WTC11 (cell line): ENCODE measurements around the gene FYCO1.

Experiments used
- CREB1 ChIP-seq: sonication (generic); formaldehyde crosslinking; IDR thresholded peaks from 2 replicates; pipeline ENCODE4 v1.8.0; 2023; ENCODE audit warnings: mild to moderate bottlenecking, missing genetic modification reagents
- NR3C1 ChIP-seq: sonication (generic); formaldehyde crosslinking; conservative IDR thresholded peaks from 2 replicates; pipeline ENCODE4 v1.8.1; 2023; ENCODE audit warnings: low read depth, mild to moderate bottlenecking, missing genetic modification reagents
- SMAD3 ChIP-seq: sonication (generic); formaldehyde crosslinking; IDR thresholded peaks from 2 replicates; pipeline ENCODE4 v1.8.0; 2022; ENCODE audit warnings: missing genetic modification reagents, mild to moderate bottlenecking, borderline replicate concordance
- TEAD4 ChIP-seq: sonication (generic); formaldehyde crosslinking; IDR thresholded peaks from 2 replicates; pipeline ENCODE4 v1.8.0; 2022; ENCODE audit warnings: mild to moderate bottlenecking, missing genetic modification reagents
- ZNF671 ChIP-seq: fragments of 250-450 bp; sonication (Bioruptor Pico); IDR thresholded peaks from 2 replicates; pipeline ENCODE4 v1.8.0; 2021; ENCODE audit warnings: mild to moderate bottlenecking
- TF ChIP-seq, protein P1 (sequence below): sonication (generic); formaldehyde crosslinking; IDR thresholded peaks from 2 replicates; pipeline ENCODE4 v1.8.1; 2023; ENCODE audit warnings: mild to moderate bottlenecking, missing genetic modification reagents, moderate library complexity
- TF ChIP-seq, protein P2 (sequence below): fragments of 200-600 bp; IDR thresholded peaks from 2 replicates; pipeline ENCODE4 v1.8.0; 2022; ENCODE audit warnings: antibody characterized with exemption
- TF ChIP-seq, protein P3 (sequence below): sonication (generic); formaldehyde crosslinking; IDR thresholded peaks from 2 replicates; pipeline ENCODE4 v1.8.0; 2022; ENCODE audit warnings: mild to moderate bottlenecking, missing genetic modification reagents
- TF ChIP-seq, protein P4 (sequence below): sonication (generic); formaldehyde crosslinking; IDR thresholded peaks from 2 replicates; pipeline ENCODE4 v1.8.0; 2022; ENCODE audit warnings: mild to moderate bottlenecking, missing genetic modification reagents
- TF ChIP-seq, protein P5 (sequence below): sonication (generic); formaldehyde crosslinking; IDR thresholded peaks from 2 replicates; pipeline ENCODE4 v1.8.0; 2022; ENCODE audit warnings: mild to moderate bottlenecking, missing genetic modification reagents
- TF ChIP-seq, protein P6 (sequence below): sonication (generic); formaldehyde crosslinking; IDR thresholded peaks from 2 replicates; pipeline ENCODE4 v1.8.0; 2023; ENCODE audit warnings: missing genetic modification reagents, mild to moderate bottlenecking, borderline replicate concordance
- TF ChIP-seq, protein P7 (sequence below): sonication (generic); formaldehyde crosslinking; IDR thresholded peaks from 2 replicates; pipeline ENCODE4 v1.8.0; 2022; ENCODE audit warnings: mild to moderate bottlenecking, missing genetic modification reagents
- TF ChIP-seq, protein P8 (sequence below): sonication (generic); formaldehyde crosslinking; conservative IDR thresholded peaks from 2 replicates; pipeline ENCODE4 v1.8.1; 2022; ENCODE audit warnings: mild to moderate bottlenecking, missing genetic modification reagents
- TF ChIP-seq, protein P9 (sequence below): sonication (generic); formaldehyde crosslinking; IDR thresholded peaks from 2 replicates; pipeline ENCODE4 v1.8.1; 2022; ENCODE audit warnings: missing genetic modification reagents, borderline replicate concordance

DNA sequence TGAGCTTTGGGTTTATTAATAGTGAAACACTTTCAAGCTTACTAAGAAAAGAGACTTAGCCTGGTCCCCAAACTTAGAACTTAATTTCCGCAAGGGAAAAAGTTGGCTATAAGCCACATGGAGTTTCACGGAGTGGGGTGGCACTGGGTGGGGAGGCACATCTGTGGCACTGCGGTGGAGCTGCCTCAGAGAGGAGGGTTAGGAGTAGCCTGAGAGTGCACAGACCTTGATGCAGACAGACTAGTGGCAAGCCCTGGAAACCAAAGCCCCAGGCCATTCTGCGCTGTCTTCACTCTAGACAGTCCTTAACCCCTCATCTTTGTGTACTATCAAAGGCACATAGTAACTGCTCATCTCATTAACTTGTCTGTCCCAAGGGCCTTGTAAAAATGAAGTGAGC is 30.4 kb downstream of the FYCO1 start:
- TF ChIP-seq, protein P1, sequence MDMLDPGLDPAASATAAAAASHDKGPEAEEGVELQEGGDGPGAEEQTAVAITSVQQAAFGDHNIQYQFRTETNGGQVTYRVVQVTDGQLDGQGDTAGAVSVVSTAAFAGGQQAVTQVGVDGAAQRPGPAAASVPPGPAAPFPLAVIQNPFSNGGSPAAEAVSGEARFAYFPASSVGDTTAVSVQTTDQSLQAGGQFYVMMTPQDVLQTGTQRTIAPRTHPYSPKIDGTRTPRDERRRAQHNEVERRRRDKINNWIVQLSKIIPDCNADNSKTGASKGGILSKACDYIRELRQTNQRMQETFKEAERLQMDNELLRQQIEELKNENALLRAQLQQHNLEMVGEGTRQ (CRISPR knock-in tag), result no peak
- no peak for TF ChIP-seq NR3C1
- no peak for TF ChIP-seq ZNF671 (CRISPR knock-in tag)
- TF ChIP-seq, protein P2, sequence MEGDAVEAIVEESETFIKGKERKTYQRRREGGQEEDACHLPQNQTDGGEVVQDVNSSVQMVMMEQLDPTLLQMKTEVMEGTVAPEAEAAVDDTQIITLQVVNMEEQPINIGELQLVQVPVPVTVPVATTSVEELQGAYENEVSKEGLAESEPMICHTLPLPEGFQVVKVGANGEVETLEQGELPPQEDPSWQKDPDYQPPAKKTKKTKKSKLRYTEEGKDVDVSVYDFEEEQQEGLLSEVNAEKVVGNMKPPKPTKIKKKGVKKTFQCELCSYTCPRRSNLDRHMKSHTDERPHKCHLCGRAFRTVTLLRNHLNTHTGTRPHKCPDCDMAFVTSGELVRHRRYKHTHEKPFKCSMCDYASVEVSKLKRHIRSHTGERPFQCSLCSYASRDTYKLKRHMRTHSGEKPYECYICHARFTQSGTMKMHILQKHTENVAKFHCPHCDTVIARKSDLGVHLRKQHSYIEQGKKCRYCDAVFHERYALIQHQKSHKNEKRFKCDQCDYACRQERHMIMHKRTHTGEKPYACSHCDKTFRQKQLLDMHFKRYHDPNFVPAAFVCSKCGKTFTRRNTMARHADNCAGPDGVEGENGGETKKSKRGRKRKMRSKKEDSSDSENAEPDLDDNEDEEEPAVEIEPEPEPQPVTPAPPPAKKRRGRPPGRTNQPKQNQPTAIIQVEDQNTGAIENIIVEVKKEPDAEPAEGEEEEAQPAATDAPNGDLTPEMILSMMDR, result no peak
- TF ChIP-seq, protein P3, sequence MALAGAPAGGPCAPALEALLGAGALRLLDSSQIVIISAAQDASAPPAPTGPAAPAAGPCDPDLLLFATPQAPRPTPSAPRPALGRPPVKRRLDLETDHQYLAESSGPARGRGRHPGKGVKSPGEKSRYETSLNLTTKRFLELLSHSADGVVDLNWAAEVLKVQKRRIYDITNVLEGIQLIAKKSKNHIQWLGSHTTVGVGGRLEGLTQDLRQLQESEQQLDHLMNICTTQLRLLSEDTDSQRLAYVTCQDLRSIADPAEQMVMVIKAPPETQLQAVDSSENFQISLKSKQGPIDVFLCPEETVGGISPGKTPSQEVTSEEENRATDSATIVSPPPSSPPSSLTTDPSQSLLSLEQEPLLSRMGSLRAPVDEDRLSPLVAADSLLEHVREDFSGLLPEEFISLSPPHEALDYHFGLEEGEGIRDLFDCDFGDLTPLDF (CRISPR knock-in tag), result no peak
- TF ChIP-seq SMAD3, result no peak
- TF ChIP-seq, protein P4, sequence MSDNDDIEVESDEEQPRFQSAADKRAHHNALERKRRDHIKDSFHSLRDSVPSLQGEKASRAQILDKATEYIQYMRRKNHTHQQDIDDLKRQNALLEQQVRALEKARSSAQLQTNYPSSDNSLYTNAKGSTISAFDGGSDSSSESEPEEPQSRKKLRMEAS, result no peak
- TF ChIP-seq, protein P5, sequence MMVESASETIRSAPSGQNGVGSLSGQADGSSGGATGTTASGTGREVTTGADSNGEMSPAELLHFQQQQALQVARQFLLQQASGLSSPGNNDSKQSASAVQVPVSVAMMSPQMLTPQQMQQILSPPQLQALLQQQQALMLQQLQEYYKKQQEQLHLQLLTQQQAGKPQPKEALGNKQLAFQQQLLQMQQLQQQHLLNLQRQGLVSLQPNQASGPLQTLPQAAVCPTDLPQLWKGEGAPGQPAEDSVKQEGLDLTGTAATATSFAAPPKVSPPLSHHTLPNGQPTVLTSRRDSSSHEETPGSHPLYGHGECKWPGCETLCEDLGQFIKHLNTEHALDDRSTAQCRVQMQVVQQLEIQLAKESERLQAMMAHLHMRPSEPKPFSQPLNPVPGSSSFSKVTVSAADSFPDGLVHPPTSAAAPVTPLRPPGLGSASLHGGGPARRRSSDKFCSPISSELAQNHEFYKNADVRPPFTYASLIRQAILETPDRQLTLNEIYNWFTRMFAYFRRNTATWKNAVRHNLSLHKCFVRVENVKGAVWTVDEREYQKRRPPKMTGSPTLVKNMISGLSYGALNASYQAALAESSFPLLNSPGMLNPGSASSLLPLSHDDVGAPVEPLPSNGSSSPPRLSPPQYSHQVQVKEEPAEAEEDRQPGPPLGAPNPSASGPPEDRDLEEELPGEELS (CRISPR knock-in tag), result no peak
- TF ChIP-seq, protein P6, sequence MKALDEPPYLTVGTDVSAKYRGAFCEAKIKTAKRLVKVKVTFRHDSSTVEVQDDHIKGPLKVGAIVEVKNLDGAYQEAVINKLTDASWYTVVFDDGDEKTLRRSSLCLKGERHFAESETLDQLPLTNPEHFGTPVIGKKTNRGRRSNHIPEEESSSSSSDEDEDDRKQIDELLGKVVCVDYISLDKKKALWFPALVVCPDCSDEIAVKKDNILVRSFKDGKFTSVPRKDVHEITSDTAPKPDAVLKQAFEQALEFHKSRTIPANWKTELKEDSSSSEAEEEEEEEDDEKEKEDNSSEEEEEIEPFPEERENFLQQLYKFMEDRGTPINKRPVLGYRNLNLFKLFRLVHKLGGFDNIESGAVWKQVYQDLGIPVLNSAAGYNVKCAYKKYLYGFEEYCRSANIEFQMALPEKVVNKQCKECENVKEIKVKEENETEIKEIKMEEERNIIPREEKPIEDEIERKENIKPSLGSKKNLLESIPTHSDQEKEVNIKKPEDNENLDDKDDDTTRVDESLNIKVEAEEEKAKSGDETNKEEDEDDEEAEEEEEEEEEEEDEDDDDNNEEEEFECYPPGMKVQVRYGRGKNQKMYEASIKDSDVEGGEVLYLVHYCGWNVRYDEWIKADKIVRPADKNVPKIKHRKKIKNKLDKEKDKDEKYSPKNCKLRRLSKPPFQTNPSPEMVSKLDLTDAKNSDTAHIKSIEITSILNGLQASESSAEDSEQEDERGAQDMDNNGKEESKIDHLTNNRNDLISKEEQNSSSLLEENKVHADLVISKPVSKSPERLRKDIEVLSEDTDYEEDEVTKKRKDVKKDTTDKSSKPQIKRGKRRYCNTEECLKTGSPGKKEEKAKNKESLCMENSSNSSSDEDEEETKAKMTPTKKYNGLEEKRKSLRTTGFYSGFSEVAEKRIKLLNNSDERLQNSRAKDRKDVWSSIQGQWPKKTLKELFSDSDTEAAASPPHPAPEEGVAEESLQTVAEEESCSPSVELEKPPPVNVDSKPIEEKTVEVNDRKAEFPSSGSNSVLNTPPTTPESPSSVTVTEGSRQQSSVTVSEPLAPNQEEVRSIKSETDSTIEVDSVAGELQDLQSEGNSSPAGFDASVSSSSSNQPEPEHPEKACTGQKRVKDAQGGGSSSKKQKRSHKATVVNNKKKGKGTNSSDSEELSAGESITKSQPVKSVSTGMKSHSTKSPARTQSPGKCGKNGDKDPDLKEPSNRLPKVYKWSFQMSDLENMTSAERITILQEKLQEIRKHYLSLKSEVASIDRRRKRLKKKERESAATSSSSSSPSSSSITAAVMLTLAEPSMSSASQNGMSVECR (CRISPR knock-in tag), result no peak
- TF ChIP-seq, protein P7, sequence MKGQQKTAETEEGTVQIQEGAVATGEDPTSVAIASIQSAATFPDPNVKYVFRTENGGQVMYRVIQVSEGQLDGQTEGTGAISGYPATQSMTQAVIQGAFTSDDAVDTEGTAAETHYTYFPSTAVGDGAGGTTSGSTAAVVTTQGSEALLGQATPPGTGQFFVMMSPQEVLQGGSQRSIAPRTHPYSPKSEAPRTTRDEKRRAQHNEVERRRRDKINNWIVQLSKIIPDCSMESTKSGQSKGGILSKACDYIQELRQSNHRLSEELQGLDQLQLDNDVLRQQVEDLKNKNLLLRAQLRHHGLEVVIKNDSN (CRISPR knock-in tag), result no peak
- TF ChIP-seq, protein P8, sequence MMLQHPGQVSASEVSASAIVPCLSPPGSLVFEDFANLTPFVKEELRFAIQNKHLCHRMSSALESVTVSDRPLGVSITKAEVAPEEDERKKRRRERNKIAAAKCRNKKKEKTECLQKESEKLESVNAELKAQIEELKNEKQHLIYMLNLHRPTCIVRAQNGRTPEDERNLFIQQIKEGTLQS (CRISPR knock-in tag), result no peak
- no peak for TF ChIP-seq CREB1
- TF ChIP-seq, protein P9, sequence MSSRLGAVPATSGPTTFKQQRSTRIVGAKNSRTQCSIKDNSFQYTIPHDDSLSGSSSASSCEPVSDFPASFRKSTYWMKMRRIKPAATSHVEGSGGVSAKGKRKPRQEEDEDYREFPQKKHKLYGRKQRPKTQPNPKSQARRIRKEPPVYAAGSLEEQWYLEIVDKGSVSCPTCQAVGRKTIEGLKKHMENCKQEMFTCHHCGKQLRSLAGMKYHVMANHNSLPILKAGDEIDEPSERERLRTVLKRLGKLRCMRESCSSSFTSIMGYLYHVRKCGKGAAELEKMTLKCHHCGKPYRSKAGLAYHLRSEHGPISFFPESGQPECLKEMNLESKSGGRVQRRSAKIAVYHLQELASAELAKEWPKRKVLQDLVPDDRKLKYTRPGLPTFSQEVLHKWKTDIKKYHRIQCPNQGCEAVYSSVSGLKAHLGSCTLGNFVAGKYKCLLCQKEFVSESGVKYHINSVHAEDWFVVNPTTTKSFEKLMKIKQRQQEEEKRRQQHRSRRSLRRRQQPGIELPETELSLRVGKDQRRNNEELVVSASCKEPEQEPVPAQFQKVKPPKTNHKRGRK (CRISPR knock-in tag), result no peak
- no peak for TF ChIP-seq TEAD4 (CRISPR knock-in tag)
